KMS-11 (cell line): ENCODE results near the gene SETD5.

Experiments
- H2AFZ ChIP-seq: fragments of 200-600 bp; sonication (generic); 2 replicates; pipeline ENCODE4 v1.6.1; 2016; ENCODE audit warnings: antibody characterized with exemption, mixed run types, low read depth
- H3K27ac ChIP-seq: fragments of 200-600 bp; sonication (generic); 2 replicates; pipeline ENCODE4 v1.6.1; 2016; ENCODE audit warnings: mild to moderate bottlenecking, mixed run types
- H3K27me3 ChIP-seq: fragments of 200-600 bp; sonication (generic); 2 replicates; pipeline ENCODE4 v1.6.1; 2017; ENCODE audit warnings: mild to moderate bottlenecking, low read depth, mixed run types, moderate library complexity; ENCODE audit not compliant: insufficient read depth
- H3K36me3 ChIP-seq: fragments of 200-600 bp; sonication (generic); 2 replicates; pipeline ENCODE4 v1.6.1; 2017; ENCODE audit warnings: mild to moderate bottlenecking, mixed run types; ENCODE audit not compliant: insufficient read depth
- H3K4me1 ChIP-seq: fragments of 200-600 bp; sonication (generic); 2 replicates; pipeline ENCODE4 v1.6.1; 2016; ENCODE audit warnings: mild to moderate bottlenecking, low read depth, mixed run types; ENCODE audit not compliant: poor library complexity, severe bottlenecking
- H3K4me2 ChIP-seq: fragments of 200-600 bp; sonication (generic); 2 replicates; pipeline ENCODE4 v1.7.0; 2016; ENCODE audit warnings: mild to moderate bottlenecking, mixed run types
- H3K4me3 ChIP-seq: fragments of 200-600 bp; sonication (generic); IDR thresholded peaks from 2 replicates; pipeline ENCODE4 v1.6.1; 2017; ENCODE audit warnings: low read depth, low read length, mixed read lengths; ENCODE audit not compliant: insufficient read depth
- H3K79me2 ChIP-seq: fragments of 200-600 bp; sonication (generic); 2 replicates; pipeline ENCODE4 v1.6.1; 2016; ENCODE audit warnings: low read depth, mixed run types; ENCODE audit not compliant: insufficient read depth
- H3K9ac ChIP-seq: fragments of 200-600 bp; sonication (generic); 2 replicates; pipeline ENCODE4 v1.6.1; 2016; ENCODE audit warnings: mild to moderate bottlenecking, mixed run types
- H4K20me1 ChIP-seq: fragments of 200-600 bp; sonication (generic); 2 replicates; pipeline ENCODE4 v1.6.1; 2016; ENCODE audit warnings: mild to moderate bottlenecking, mixed run types; ENCODE audit not compliant: insufficient read depth
- CTCF ChIP-seq: fragments of 200-600 bp; sonication (generic); conservative IDR thresholded peaks from 2 replicates; pipeline ENCODE4 v1.6.1; 2017; ENCODE audit warnings: low read depth, mild to moderate bottlenecking, antibody characterized with exemption, low read length, moderate library complexity, mixed read lengths

Gene SETD5

GRCh38 chr3:9435316-9435715 lies 37.9 kb downstream of the SETD5 start:
- Histone ChIP-seq H3K79me2 (no peaks in the 10 kb centered on the region), H3K4me1 (peaks cover 5% of the 10 kb centered on the region), H4K20me1 (no peaks in the 10 kb centered on the region), H3K27me3 (no peaks in the 10 kb centered on the region), H3K4me2 (no peak overlapping the region), H3K9ac (no peak overlapping the region), H3K36me3 (no peaks in the 10 kb centered on the region), H3K4me3 (no peak overlapping the region), H2AFZ (no peak overlapping the region), H3K27ac (no peak overlapping the region)
- no peak for TF ChIP-seq CTCF

GRCh38 chr3:9439331-9439730 lies 41.9 kb downstream of the SETD5 start:
- Histone ChIP-seq H3K27ac (no peak overlapping the region), H3K9ac (no peak overlapping the region), H3K36me3 (no peaks in the 10 kb centered on the region), H2AFZ (no peak overlapping the region), H3K4me2 (no peak overlapping the region), H3K4me1 (peaks cover 5% of the 10 kb centered on the region), H3K4me3 (no peak overlapping the region), H3K27me3 (no peaks in the 10 kb centered on the region), H4K20me1 (no peaks in the 10 kb centered on the region), H3K79me2 (no peaks in the 10 kb centered on the region)
- TF ChIP-seq CTCF, result no peak

GRCh38 chr3:9441501-9442221 lies 44.2 kb downstream of the SETD5 start:
- H2AFZ ChIP-seq, result no peak overlapping the region
- no peaks in the 10 kb centered on the region for H3K36me3 ChIP-seq
- H3K4me2 ChIP-seq, result no peak overlapping the region
- H4K20me1 ChIP-seq, result no peaks in the 10 kb centered on the region
- H3K9ac ChIP-seq, result no peak overlapping the region
- no peaks in the 10 kb centered on the region for H3K4me1 ChIP-seq
- TF ChIP-seq CTCF, result no peak
- H3K27ac ChIP-seq, result no peak overlapping the region
- H3K4me3 ChIP-seq, result no peak overlapping the region
- H3K79me2 ChIP-seq, result no peaks in the 10 kb centered on the region
- no peaks in the 10 kb centered on the region for H3K27me3 ChIP-seq

GRCh38 chr3:9448071-9448470 lies 50.7 kb downstream of the SETD5 start:
- no peak overlapping the region for H3K9ac ChIP-seq
- no peak overlapping the region for H2AFZ ChIP-seq
- H4K20me1 ChIP-seq, result no peaks in the 10 kb centered on the region
- H3K4me3 ChIP-seq, result no peak overlapping the region
- 0 out of 2 replicates have a peak, but pooled peaks cover 3% of the 10 kb centered on the region for H3K36me3 ChIP-seq
- no peaks in the 10 kb centered on the region for H3K27me3 ChIP-seq
- no peaks in the 10 kb centered on the region for H3K79me2 ChIP-seq
- no peak overlapping the region for H3K4me2 ChIP-seq
- TF ChIP-seq CTCF, result no peak
- peaks cover 29% of the 10 kb centered on the region for H3K4me1 ChIP-seq
- no peak overlapping the region for H3K27ac ChIP-seq
